ENCODE results near the gene C9orf78.

DNA sequence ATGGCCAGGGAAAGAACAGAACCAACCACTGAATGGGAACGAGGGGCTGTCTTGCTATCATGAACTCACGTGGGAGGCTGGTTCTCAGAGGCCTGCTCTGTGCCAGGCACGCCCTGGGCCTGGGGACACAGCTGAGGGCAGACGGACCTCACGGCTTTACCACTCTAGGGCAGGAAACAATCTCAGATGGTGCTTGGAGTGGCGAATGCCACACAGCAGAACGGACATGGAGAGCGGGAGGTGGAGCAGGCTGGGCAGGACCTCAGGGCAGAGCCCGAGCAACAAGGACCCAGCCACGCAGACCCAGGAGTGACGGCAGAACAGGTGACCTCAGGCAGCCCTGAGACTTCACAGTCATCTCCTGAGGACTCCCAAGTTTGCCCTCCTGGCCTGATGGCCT is 19.8 kb downstream of the C9orf78 start:
- TF ChIP-seq, protein P1, sequence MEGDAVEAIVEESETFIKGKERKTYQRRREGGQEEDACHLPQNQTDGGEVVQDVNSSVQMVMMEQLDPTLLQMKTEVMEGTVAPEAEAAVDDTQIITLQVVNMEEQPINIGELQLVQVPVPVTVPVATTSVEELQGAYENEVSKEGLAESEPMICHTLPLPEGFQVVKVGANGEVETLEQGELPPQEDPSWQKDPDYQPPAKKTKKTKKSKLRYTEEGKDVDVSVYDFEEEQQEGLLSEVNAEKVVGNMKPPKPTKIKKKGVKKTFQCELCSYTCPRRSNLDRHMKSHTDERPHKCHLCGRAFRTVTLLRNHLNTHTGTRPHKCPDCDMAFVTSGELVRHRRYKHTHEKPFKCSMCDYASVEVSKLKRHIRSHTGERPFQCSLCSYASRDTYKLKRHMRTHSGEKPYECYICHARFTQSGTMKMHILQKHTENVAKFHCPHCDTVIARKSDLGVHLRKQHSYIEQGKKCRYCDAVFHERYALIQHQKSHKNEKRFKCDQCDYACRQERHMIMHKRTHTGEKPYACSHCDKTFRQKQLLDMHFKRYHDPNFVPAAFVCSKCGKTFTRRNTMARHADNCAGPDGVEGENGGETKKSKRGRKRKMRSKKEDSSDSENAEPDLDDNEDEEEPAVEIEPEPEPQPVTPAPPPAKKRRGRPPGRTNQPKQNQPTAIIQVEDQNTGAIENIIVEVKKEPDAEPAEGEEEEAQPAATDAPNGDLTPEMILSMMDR (IDR thresholded peaks at IDR 0.05; ENCODE audit: poor library complexity): no peak
- TF ChIP-seq EZH2 (IDR thresholded peaks at IDR 0.05; ENCODE audit: borderline replicate concordance): no peak
